Adrenal gland (tissue), 5 donors: Measurements from ENCODE around the gene CHST8.

Experiments
- POLR2A ChIP-seq, 2 donors: fragments of 450-650 bp; IDR thresholded peaks; one replicate each; pipeline ENCODE4 v1.6.1; 2017; ENCODE audit warnings: antibody characterized with exemption in 2 of 2, mild to moderate bottlenecking in 2 of 2, moderate library complexity in 1 of 2
- TF ChIP-seq, protein P1 (sequence below), 6 experiments: fragments of 450-650 bp in 4 of 6; fragments of 200-600 bp in 2 of 6; sonication (generic) in 1 of 6; IDR thresholded peaks; 1 replicate in 5 of 6; 2 replicates in 1 of 6; pipeline versions ENCODE4 v1.5.1 to v1.8.0; 2016 to 2021; ENCODE audit warnings: antibody characterized with exemption in 6 of 6, mild to moderate bottlenecking in 2 of 6, moderate library complexity in 1 of 6
- donor health status: DM: no; HTN: no; CAD: no.

DNA sequence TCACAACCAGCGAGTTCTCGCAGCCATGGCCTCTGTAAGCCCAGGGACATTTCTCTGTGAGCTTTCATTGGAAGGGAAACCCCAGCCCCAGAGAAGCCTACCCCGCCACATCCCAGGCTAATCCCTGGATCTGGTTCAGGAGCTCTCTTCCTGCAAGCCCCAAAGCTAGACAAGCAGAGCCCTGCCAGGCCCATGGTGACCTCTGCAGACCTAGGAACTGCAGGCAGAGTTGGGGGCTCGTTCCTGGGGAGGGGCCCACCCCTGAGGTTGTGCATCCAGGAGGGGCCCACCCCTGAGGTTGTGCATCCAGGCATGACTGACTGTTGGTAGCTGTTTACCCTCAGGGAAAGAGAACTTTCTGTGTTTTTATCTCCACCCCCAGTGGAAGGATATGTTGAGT, 196.7 kb downstream of the CHST8 start:
- TF ChIP-seq, protein P1, sequence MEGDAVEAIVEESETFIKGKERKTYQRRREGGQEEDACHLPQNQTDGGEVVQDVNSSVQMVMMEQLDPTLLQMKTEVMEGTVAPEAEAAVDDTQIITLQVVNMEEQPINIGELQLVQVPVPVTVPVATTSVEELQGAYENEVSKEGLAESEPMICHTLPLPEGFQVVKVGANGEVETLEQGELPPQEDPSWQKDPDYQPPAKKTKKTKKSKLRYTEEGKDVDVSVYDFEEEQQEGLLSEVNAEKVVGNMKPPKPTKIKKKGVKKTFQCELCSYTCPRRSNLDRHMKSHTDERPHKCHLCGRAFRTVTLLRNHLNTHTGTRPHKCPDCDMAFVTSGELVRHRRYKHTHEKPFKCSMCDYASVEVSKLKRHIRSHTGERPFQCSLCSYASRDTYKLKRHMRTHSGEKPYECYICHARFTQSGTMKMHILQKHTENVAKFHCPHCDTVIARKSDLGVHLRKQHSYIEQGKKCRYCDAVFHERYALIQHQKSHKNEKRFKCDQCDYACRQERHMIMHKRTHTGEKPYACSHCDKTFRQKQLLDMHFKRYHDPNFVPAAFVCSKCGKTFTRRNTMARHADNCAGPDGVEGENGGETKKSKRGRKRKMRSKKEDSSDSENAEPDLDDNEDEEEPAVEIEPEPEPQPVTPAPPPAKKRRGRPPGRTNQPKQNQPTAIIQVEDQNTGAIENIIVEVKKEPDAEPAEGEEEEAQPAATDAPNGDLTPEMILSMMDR (IDR thresholded peaks at IDR 0.05), result no peak
- TF ChIP-seq POLR2A (IDR thresholded peaks at IDR 0.05), result no peak
